ENCODE results near the gene NSUN2.

GRCh38 chr5:6565492-6565891 is 67.4 kb downstream of the NSUN2 start:
- no peak for TF ChIP-seq POLR2A (IDR thresholded peaks at IDR 0.05; ENCODE audit: low read depth)
- no peak for TF ChIP-seq CTCF (IDR thresholded peaks at IDR 0.05)
- TF ChIP-seq POLR2AphosphoS5 (IDR thresholded peaks at IDR 0.05), result no peak
- TF ChIP-seq EP300 (IDR thresholded peaks at IDR 0.05), result no peak

Data from esophagus muscularis mucosa (tissue), 4 donors.